Gastrocnemius medialis (tissue), 4 donors: Measurements from ENCODE around the gene MDFIC. TPM values are rescaled to one million over a fixed set of nuclear protein-coding genes. Genes with fewer than 3 reads are reported as not detected.

Experiments
- ATAC-seq, 2 donors: fragments of 150-250 bp; one replicate each; pipeline ENCODE4 v1.9.1; 2016
- DNase-seq, 2 donors: peaks; one replicate each; pipeline ENCODE4 v3.0.0-alpha.2; 2019
- H3K27ac ChIP-seq, 4 donors: fragments of 200-600 bp; sonication (generic); 1 replicate in 1 of 4; 2 replicates in 3 of 4; pipeline ENCODE4 v1.5.1; 2016 to 2018; ENCODE audit warnings: mild to moderate bottlenecking in 2 of 4, moderate library complexity in 1 of 4
- H3K27me3 ChIP-seq, 3 donors: fragments of 200-600 bp; sonication (generic) in 2 of 3; 1 replicate in 1 of 3; 2 replicates in 2 of 3; pipeline versions ENCODE4 v1.5.1 to v1.6.0; 2016 to 2019; ENCODE audit warnings: mild to moderate bottlenecking in 1 of 3, moderate library complexity in 1 of 3
- H3K36me3 ChIP-seq, 2 donors: fragments of 200-600 bp; sonication (generic) in 1 of 2; one replicate each; pipeline ENCODE4 v1.5.1; 2017 to 2018
- H3K4me1 ChIP-seq, 2 donors: fragments of 200-600 bp; sonication (generic) in 1 of 2; one replicate each; pipeline ENCODE4 v1.5.1; 2016 to 2017; ENCODE audit warnings: mild to moderate bottlenecking in 2 of 2
- H3K4me3 ChIP-seq, 4 donors: fragments of 200-600 bp; sonication (generic) in 3 of 4; 1 replicate in 1 of 4; 2 replicates in 3 of 4; pipeline ENCODE4 v1.5.1; 2016 to 2019; ENCODE audit warnings: mild to moderate bottlenecking in 2 of 4
- H3K9me3 ChIP-seq, 3 donors: fragments of 200-600 bp; sonication (generic) in 2 of 3; 1 replicate in 1 of 3; 2 replicates in 2 of 3; pipeline ENCODE4 v1.5.1; 2016 to 2019
- POLR2A ChIP-seq, 2 donors: fragments of 450-650 bp; IDR thresholded peaks; one replicate each; pipeline ENCODE4 v1.6.1; 2017; ENCODE audit warnings: antibody characterized with exemption in 2 of 2, mild to moderate bottlenecking in 2 of 2, moderate library complexity in 2 of 2
- in situ Hi-C, 4 donors: fragments of 200-750 bp; cut with MboI; loops; one replicate each; pipeline versions ENCODE4 v1.15.0 to v1.8.0; 2017; ENCODE audit warnings: low sequenced_read_pairs in 4 of 4
- intact Hi-C: fragments of 100-400 bp; cut with DNase I; formaldehyde crosslinking; loops from one replicate; pipeline ENCODE4 v1.15.1; 2023; ENCODE audit warnings: low total_unique reads
- total RNA-seq, 4 donors: library from RNA; depleted of rRNA; stranded (reverse); fragments of >200 nt; gene quantifications; one replicate each; pipeline versions ENCODE4 v1.1.0 to v1.2.3, GENCODE V29; 2016
- TF ChIP-seq, protein P1 (sequence below), 5 experiments: fragments of 450-650 bp in 3 of 5; fragments of 200-600 bp in 2 of 5; sonication (generic) in 2 of 5; IDR thresholded peaks in 4 of 5; conservative IDR thresholded peaks in 1 of 5; 1 replicate in 4 of 5; 2 replicates in 1 of 5; pipeline ENCODE4 v1.5.1; 2016 to 2019; ENCODE audit warnings: antibody characterized with exemption in 5 of 5, mild to moderate bottlenecking in 3 of 5, moderate library complexity in 3 of 5

Gene MDFIC
- total RNA-seq, 4 donors from 2014 or later, result 6.3 to 11.6 (median 10.6) TPM

DNA sequence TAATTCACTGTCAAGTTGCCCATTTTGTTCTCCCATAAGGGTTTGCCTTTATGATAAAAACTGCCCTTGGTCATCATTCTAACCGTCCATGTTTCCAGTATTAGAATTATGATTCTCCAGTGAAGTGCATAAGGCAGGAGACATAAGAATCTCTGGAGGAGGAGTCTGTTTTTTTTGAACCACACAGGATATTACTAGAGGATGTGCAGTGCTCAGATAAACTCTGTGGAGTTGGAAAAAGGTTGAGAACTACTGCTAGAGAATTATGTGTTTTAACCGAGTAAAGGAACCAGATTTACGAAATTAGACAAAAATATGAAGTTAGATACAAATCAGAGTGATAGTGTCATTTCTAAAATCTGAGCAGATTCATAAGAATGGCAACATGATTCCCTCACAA is 40.5 kb downstream of the MDFIC start:
- no peaks in the 10 kb centered on the region for H3K9me3 ChIP-seq
- H3K36me3 ChIP-seq, result no peaks in the 10 kb centered on the region
- TF ChIP-seq, protein P1, sequence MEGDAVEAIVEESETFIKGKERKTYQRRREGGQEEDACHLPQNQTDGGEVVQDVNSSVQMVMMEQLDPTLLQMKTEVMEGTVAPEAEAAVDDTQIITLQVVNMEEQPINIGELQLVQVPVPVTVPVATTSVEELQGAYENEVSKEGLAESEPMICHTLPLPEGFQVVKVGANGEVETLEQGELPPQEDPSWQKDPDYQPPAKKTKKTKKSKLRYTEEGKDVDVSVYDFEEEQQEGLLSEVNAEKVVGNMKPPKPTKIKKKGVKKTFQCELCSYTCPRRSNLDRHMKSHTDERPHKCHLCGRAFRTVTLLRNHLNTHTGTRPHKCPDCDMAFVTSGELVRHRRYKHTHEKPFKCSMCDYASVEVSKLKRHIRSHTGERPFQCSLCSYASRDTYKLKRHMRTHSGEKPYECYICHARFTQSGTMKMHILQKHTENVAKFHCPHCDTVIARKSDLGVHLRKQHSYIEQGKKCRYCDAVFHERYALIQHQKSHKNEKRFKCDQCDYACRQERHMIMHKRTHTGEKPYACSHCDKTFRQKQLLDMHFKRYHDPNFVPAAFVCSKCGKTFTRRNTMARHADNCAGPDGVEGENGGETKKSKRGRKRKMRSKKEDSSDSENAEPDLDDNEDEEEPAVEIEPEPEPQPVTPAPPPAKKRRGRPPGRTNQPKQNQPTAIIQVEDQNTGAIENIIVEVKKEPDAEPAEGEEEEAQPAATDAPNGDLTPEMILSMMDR (IDR thresholded peaks at IDR 0.05 in 4 of 5, conservative IDR thresholded peaks at IDR 0.05 in 1 of 5), result no peak
- no peak for DNase-seq
- no peak overlapping the region for H3K27ac ChIP-seq
- in situ Hi-C loops, result no loop called here
- ATAC-seq, result no peak
- no peak overlapping the region for H3K4me3 ChIP-seq
- intact Hi-C loops, result no loop called here
- no peaks in the 10 kb centered on the region for H3K4me1 ChIP-seq
- no peaks in the 10 kb centered on the region for H3K27me3 ChIP-seq

GRCh38 chr7:114966156-114966555 is 44.3 kb downstream of the MDFIC start:
- in situ Hi-C loops, result no loop called here
- H3K27me3 ChIP-seq, result no peaks in the 10 kb centered on the region
- DNase-seq (no peak), ATAC-seq (no peak)
- no peaks in the 10 kb centered on the region for H3K4me1 ChIP-seq
- no peak overlapping the region for H3K27ac ChIP-seq
- TF ChIP-seq POLR2A (IDR thresholded peaks at IDR 0.05), result no peak
- TF ChIP-seq, protein P1 (IDR thresholded peaks at IDR 0.05 in 4 of 5, conservative IDR thresholded peaks at IDR 0.05 in 1 of 5), result no peak
- H3K4me3 ChIP-seq, result no peak overlapping the region
- intact Hi-C loops, result no loop called here
- no peaks in the 10 kb centered on the region for H3K36me3 ChIP-seq
- no peaks in the 10 kb centered on the region for H3K9me3 ChIP-seq

DNA sequence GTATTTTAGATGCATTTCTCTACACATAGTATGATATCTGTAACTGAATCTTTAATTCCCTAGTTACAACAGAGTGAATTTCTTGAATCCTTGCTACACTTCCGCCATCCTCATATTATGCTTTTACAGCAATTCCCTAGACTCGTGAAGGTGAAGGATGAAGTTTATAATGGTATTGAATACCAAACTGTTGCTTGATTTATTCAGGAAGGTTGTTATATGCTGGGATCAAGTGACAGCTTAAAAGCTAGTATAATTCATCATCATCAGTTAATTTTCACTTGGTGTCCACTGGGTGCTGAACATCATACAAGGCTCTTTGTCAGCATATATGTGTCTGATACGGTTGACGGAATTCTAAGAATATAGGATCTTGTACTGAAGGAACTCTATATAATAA is 47.2 kb downstream of the MDFIC start:
- Histone ChIP-seq H3K27ac (no peak overlapping the region), H3K4me3 (no peak overlapping the region), H3K9me3 (no peaks in the 10 kb centered on the region), H3K4me1 (no peaks in the 10 kb centered on the region), H3K36me3 (no peaks in the 10 kb centered on the region), H3K27me3 (no peaks in the 10 kb centered on the region)
- intact Hi-C loops, result no loop called here
- DNase-seq (no peak), ATAC-seq (no peak)
- no peak for TF ChIP-seq POLR2A (IDR thresholded peaks at IDR 0.05)
- TF ChIP-seq, protein P1 (IDR thresholded peaks at IDR 0.05 in 4 of 5, conservative IDR thresholded peaks at IDR 0.05 in 1 of 5), result no peak
- in situ Hi-C loops, result no loop called here

GRCh38 chr7:114970308-114970707 is 48.4 kb downstream of the MDFIC start:
- in situ Hi-C loops (no loop called here), intact Hi-C loops (no loop called here)
- TF ChIP-seq, protein P1 (IDR thresholded peaks at IDR 0.05 in 4 of 5, conservative IDR thresholded peaks at IDR 0.05 in 1 of 5), result no peak
- no peak for TF ChIP-seq POLR2A (IDR thresholded peaks at IDR 0.05)
- no peak overlapping the region for H3K27ac ChIP-seq
- no peaks in the 10 kb centered on the region for H3K9me3 ChIP-seq
- H3K27me3 ChIP-seq, result no peaks in the 10 kb centered on the region
- H3K36me3 ChIP-seq, result no peaks in the 10 kb centered on the region
- H3K4me1 ChIP-seq, result peaks cover 0 to 4% of the 10 kb centered on the region in 2 donors
- DNase-seq (no peak), ATAC-seq (no peak)
- no peak overlapping the region for H3K4me3 ChIP-seq

GRCh38 chr7:114970732-114971131 is 48.8 kb downstream of the MDFIC start:
- peaks cover 0 to 8% of the 10 kb centered on the region in 2 donors for H3K4me1 ChIP-seq

More at GRCh38 chr7:114970732-114971131, 48.8 kb downstream of the MDFIC start:
- intact Hi-C loops (no loop called here), in situ Hi-C loops (no loop called here)
- ATAC-seq, result no peak
- no peak overlapping the region for H3K4me3 ChIP-seq
- H3K27ac ChIP-seq, result no peak overlapping the region
- H3K36me3 ChIP-seq, result no peaks in the 10 kb centered on the region
- DNase-seq, result no peak
- H3K9me3 ChIP-seq, result no peaks in the 10 kb centered on the region
- H3K27me3 ChIP-seq, result no peaks in the 10 kb centered on the region
- TF ChIP-seq, protein P1 (IDR thresholded peaks at IDR 0.05 in 4 of 5, conservative IDR thresholded peaks at IDR 0.05 in 1 of 5), result no peak
- no peak for TF ChIP-seq POLR2A (IDR thresholded peaks at IDR 0.05)
